ENCODE measurements around the gene POR.
"Not testable (repeated sequence)": the region's sequence is repeated elsewhere in the genome, so short reads cannot be mapped to it uniquely, and the experiment has no call there.

The POR gene

GRCh38 chr7:75994388-75995051, 79.6 kb downstream of the POR start, which contains the start of gene TMEM120A:
Gene TMEM120A, minus strand, starts transcription at chr7:75994595. Its CDS starts 25 bp downstream, at chr7:75994570.
- peak; percentile 98 for DNase-seq

GRCh38 chr7:75995052-75995471, 80.1 kb downstream of the POR start:
- DNase-seq = no peak

GRCh38 chr7:75995996-75996395, 81.0 kb downstream of the POR start:
- DNase-seq = no peak

GRCh38 chr7:75996476-75996875, 81.5 kb downstream of the POR start:
- no peak for DNase-seq

GRCh38 chr7:75998038-75998437, 83.1 kb downstream of the POR start:
- DNase-seq = no peak

GRCh38 chr7:76000566-76000965, 85.6 kb downstream of the POR start:
- DNase-seq = no peak

GRCh38 chr7:76002139-76002538, 87.2 kb downstream of the POR start:
- DNase-seq = no peak

- no peak for DNase-seq
Observed at GRCh38 chr7:76002822-76003221, 87.9 kb downstream of the POR start.

GRCh38 chr7:76003351-76003750, 88.4 kb downstream of the POR start:
- DNase-seq = no peak

- not testable (repeated sequence) for DNase-seq
Observed at GRCh38 chr7:76005004-76005403, 90.0 kb downstream of the POR start.

- no peak for DNase-seq
Observed at GRCh38 chr7:76008156-76008687, 93.3 kb downstream of the POR start.

GRCh38 chr7:76009672-76010600, 95.0 kb downstream of the POR start:
- no peak for DNase-seq

GRCh38 chr7:76011442-76011861, 96.5 kb downstream of the POR start:
- DNase-seq = no peak

- no peak for DNase-seq
Observed at GRCh38 chr7:76016191-76016947, 101.4 kb downstream of the POR start.

GRCh38 chr7:76018520-76018919, 103.6 kb downstream of the POR start:
- DNase-seq = not testable (repeated sequence)

- DNase-seq = peak; percentile 75
Observed at GRCh38 chr7:76020031-76020714, 105.2 kb downstream of the POR start.

GRCh38 chr7:76022026-76022780, 107.2 kb downstream of the POR start:
- no peak for DNase-seq

- DNase-seq = no peak
Observed at GRCh38 chr7:76023002-76023401, 108.0 kb downstream of the POR start.

- not testable (repeated sequence) for DNase-seq
Observed at GRCh38 chr7:76029682-76030081, 114.7 kb downstream of the POR start.

GRCh38 chr7:76031964-76032363, 117.0 kb downstream of the POR start:
- DNase-seq = no peak

All from islet precursor cell (in vitro differentiated cells).